HG02884 (cell line): ENCODE data around the gene AEBP2.
A peak's percentile ranks its signal among the peaks of the same experiment; 100 is the strongest.

Source experiments
- ATAC-seq: cut with Tn5 transposase; IDR thresholded peaks from one replicate; pipeline ENCODE4 v1.9.1; 2021; ENCODE audit warnings: mild to moderate bottlenecking, moderate library complexity; ENCODE audit not compliant: unreplicated experiment

Gene AEBP2

DNA sequence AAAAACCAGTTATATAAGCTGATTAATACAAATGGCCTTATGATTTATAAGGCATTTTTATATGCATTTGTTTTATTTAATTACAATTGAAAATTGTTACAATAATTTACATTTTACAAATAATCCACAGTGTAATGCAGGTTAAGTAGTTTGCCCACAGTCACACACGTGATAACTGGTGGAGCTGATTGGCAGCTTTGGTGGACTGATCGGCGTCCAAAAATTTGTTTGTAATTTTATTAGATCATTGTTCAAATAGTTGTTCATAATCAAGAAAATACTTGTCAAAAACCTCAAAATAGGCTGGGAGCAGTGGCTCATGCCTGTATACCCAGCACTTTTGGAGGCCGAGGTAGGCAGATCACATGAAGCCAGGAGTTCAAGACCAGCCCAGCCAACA is 59.7 kb downstream of the AEBP2 start:
- no peak for ATAC-seq

DNA sequence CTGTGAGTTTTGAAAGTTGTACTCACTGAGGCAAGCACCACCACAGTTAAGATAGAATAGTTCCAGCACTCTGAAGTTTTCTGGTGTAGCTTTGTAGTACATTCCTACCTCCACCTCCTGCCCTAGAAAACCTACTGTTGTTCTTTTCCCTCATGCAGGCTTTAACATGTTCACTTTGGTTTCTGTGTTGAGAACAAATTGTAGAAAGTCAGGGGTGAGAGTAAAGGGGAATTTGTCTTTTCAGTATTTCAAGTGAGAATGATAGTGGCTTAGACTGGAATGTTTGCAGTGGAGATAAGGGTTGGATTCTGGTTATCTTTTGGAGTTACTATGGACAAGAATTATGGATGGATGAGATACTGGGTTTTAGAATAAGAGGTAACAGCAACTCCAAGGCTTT is 67.2 kb downstream of the AEBP2 start:
- no peak for ATAC-seq

DNA sequence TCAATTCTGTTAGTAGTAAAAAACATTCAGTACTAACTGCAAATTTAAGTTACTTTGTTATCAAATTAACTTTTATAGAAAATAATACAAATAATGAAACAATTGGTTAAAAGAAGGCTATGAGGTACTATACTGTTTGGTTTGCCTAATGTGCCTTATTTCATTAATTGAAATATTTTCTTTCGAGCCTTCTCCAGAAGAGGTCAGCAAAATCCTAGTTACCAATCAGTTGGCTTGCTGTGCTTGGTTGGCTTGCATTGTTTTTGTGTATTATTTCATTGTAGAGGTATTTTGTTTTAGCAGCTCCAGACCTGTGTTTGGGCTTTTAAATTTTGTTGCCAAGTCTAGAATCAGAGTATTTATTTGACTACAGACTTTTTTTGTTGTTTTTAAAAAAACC is 68.5 kb downstream of the AEBP2 start:
- ATAC-seq: no peak

DNA sequence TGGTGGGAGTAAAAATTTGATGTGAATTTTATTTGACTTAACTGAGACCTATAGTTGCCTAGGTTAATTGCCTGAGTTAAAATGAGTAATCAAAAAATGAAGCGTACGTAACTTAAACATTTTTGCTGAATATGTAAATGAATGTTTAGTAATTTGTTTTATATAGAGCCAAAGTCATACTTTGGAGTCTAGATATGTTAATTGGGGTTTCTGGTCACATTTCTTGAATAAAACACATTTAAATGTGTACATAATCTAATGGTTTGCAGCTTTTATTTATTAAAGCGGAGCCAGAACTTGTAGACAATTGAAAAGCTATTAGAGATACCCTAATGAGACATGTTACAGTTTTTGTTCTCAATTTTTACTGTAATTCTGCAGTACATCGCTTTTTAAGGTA is 71.2 kb downstream of the AEBP2 start:
- no peak for ATAC-seq

DNA sequence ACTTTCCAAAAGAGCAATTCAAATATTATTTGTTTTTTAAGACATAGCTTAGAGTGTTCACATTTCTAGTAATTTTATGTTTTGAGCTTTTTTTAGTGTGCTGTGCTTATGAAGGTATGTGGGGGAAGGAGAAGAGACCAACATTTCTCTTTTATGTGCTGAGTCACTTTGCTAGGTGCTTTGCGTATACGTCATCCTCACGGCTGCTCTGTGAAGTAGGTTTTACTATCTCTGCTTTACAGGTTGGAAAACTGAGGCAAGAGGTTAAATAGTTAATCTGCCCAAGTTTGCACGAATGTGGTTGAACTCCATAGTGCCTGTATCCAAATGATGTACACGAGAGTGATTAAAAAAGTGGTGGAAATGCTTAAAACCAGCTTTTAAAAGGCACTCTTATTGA is 75.9 kb downstream of the AEBP2 start:
- ATAC-seq: no peak

DNA sequence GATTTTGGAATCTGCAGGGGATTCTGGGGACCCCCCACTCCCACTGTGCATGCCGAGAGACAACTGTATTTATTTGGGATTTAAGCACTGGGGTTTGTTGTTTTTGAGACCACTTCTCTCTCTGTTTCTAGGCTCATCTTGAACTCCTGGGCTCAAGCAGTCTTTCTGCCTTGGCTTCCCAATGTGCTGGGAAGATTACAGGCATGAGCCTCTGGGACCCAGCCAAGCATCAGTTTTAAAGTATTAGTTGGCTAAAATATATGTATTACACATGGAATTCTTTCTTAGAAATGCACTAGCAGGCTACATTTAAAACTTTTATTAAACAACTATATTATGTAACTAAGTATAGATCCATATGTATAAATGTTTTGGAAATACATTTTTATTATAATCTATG is 78.3 kb downstream of the AEBP2 start:
- no peak for ATAC-seq

DNA sequence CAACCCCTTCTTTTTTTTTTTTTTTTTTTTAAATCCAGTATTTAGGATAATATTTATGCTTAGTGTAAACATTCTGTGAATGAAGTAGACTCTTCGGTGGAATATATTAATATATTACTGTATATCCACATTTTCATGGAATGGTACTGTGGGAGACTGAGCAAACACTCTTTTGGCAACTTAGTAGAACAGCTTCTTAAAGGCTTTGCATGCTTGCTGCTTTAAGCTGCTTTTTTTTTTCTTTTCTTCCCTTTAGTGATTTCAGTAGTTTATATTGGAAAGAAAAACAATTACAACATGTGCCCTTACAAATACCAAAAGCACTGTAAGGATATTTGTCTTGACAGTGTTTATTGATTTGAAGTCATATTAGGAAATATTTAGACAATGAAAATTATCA is 78.9 kb downstream of the AEBP2 start:
- ATAC-seq: no peak

DNA sequence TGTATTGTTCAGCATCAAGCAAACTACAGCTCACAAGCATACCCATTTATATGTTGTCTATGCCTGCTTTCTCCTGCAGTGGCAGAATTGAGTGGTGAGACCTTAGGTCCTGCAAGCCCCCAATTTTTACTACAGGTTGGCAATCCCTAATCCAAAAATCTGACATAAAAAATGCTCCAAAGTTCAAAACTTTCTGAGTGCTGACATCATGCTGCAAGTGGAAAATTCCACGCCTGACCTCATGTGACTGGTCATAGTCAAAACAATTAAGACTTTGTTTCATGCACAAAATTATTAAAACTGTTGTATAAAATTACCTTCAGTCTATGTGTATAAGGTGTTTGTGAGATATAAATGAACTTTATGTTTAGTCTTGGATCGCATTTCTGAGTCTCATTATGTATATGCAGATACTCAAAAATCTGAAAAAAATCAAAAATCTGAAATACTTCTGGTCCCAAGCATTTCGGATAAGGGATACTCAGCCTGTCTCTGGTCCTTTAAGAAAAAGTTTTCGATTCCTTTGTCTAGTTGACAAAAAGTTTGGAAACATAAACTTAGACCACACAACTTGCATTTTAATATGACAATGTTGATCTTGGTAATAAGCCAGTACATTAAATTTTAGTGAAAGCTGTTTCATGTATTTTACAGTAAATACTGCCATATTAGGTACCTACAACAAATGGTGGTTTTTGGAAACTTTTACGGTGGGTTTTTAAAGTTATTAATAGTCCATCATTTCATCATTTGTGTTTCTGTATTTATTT is 81.5 kb downstream of the AEBP2 start:
- ATAC-seq: no peak

DNA sequence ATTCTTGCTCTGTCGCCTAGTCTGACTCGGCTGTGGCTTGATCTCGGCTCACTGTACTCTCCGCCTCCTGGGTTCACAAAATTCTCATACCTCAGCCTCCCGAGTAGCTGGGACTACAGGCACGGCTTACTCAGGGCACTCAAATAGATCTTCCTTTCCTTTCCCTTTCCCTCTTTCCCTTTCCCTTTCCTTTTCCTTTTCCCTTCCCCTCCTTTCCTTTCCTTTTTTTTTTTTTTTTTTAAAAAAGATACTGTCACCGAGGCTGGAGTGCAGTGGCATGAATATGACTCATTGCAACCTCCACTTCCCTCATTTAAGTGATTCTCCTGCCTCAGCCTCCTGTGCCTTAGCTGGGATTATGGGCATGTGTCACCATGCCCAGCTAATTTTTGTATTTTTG is 86.0 kb downstream of the AEBP2 start:
- ATAC-seq: no peak

DNA sequence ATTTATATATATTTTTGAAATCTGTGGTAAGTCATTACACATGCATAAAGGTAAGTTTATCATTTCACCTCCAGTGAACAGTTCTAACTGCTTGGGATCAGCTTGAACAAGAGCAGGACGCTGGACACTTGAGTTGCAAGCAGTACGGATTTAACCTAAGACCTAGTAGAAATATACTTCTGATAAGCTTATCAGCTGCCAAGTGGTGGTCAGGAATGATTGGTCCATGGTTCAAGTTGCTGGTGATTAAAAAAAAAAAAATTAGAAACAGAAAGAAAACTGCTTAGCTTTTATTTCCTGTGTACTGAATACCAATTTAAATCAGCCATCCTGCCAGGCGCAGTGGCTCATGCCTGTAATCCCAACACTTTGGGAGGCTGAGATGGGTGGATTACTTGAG is 88.6 kb downstream of the AEBP2 start:
- ATAC-seq: no peak

- no peak for ATAC-seq
Measured at GRCh38 chr12:19528750-19529149, 89.5 kb downstream of the AEBP2 start.

GRCh38 chr12:19529951-19530636 is 90.8 kb downstream of the AEBP2 start:
- no peak for ATAC-seq

- no peak for ATAC-seq
Measured at GRCh38 chr12:19530637-19531023, 91.3 kb downstream of the AEBP2 start.

DNA sequence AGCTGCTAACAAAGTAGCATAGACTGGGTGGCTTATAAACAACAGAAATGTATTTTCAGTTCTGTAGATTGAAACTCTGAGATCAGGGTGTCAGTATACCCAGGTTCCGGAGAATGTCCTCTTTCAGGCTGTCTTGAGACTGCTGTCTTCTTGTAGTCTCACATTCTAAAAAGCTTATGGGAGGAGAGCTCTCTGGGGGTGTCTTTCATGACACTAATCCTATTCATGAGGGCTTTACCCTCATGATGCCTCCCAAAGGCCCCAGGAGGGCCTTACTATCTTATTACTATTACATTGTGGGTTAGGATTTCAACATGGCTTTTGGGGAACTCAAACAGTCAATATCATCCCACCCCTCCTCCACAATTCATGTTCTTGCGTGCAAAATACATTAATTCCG is 94.3 kb downstream of the AEBP2 start:
- no peak for ATAC-seq

DNA sequence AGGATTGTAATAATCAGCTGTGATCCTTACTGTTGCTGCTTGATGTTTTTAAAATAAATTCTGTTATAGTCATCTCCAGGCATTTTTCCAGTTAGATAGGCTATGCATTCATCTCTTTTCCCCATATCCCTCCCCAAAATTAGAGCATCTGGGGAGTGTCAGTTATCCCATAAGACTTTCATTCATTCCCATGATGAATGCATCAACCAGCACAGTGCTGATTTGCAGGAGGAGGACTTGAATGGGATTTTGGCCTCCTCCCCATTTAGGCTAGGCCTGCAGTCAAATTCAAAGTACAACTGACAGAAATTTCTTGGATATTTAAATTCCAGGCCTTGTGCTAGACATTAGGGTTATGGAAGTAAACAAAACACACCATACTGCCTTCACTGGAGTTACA is 99.8 kb downstream of the AEBP2 start:
- no peak for ATAC-seq

DNA sequence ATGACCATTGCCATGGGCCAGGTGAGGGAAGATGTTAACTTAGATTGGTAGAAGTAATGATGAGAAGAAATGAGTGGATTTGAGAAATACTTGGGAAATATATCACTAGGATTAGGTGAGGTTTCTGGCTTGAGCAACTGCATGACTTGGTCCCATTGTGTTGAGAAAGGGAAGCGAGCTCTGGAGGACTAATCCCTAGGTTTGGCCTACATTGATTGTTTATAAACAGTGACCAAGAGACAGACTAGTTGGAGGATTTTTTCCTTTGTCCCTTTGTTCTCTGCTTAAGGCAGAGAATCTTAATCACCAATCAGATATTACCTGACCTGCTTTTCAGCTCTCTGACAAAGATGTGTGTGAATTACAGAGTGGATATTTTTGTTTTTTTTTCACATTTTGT is 100.5 kb downstream of the AEBP2 start:
- no peak for ATAC-seq

DNA sequence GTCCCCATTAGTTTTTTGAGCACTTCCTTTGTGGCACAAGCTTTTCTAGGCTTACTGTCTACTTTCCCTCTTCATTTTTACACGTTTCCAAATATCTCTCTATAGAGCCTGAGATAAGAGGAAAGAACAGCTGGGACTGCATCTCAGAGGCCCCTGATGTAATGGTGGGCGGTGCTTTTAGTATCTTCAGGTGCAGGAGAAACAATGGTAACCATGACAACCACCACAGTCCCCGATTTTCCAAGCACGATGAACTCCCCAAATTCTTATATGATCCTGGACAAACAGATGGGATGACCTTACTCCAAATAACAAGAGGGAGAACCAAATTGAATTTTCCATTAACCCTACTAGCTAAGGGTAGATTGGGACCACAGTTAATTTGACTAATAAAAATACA is 103.3 kb downstream of the AEBP2 start:
- no peak for ATAC-seq

- no peak for ATAC-seq
Measured at GRCh38 chr12:19544353-19544752, 105.1 kb downstream of the AEBP2 start.

GRCh38 chr12:19545301-19545700 is 106.0 kb downstream of the AEBP2 start:
- no peak for ATAC-seq

DNA sequence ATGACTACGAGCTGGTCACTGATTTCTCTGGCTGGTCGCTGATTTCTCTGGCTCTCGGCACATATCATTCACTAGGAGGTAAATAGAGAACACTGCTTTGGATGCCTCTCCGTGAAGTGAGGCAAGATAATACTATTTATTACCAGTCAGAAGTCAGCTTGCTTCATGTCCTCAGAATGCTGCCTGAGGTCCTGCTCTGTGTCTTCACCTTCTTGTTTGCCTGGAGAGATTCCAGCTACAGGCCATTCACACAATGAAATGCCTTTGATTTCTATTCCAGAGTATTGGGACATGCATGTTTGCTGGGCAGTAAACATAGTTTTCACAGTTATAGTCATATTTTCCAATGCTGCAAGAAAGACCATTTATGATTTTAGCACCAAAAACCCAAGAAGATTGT is 106.7 kb downstream of the AEBP2 start:
- ATAC-seq: no peak

GRCh38 chr12:19546611-19547162 is 107.4 kb downstream of the AEBP2 start:
- peak; percentile 61 for ATAC-seq

- ATAC-seq: peak; percentile 14
Measured at GRCh38 chr12:19547271-19547671, 108.0 kb downstream of the AEBP2 start.
